HepG2 (cell line): ENCODE data around the gene NUDT2. TPM values are rescaled to one million over a fixed set of nuclear protein-coding genes. Genes with fewer than 3 reads are reported as not detected.
A peak's percentile ranks its signal among the peaks of the same experiment; 100 is the strongest.

Source experiments
- BRCA1 ChIP-seq: sonication (generic); formaldehyde crosslinking; IDR thresholded peaks from 2 replicates; pipeline ENCODE4 v1.4.0; 2020; ENCODE audit warnings: missing genetic modification reagents
- ELF3 ChIP-seq: IDR thresholded peaks from 2 replicates; pipeline ENCODE4 v1.6.1; 2016; ENCODE audit warnings: missing genetic modification reagents, missing compliant biosample characterization
- FOSL1 ChIP-seq: sonication (generic); formaldehyde crosslinking; IDR thresholded peaks from 2 replicates; pipeline ENCODE4 v1.9.0; 2021; ENCODE audit warnings: missing genetic modification reagents, borderline replicate concordance
- FOSL2 ChIP-seq: sonication (generic); formaldehyde crosslinking; IDR thresholded peaks from 2 replicates; pipeline ENCODE4 v1.4.0; 2020; ENCODE audit warnings: missing genetic modification reagents
- FOXP4 ChIP-seq: sonication (generic); formaldehyde crosslinking; IDR thresholded peaks from 2 replicates; pipeline ENCODE4 v1.4.0; 2020; ENCODE audit warnings: missing genetic modification reagents
- HES4 ChIP-seq: sonication (generic); formaldehyde crosslinking; IDR thresholded peaks from 2 replicates; pipeline ENCODE4 v1.9.0; 2021; ENCODE audit warnings: mild to moderate bottlenecking, missing genetic modification reagents, borderline replicate concordance
- IRF9 ChIP-seq: sonication (generic); formaldehyde crosslinking; IDR thresholded peaks from 2 replicates; pipeline ENCODE4 v1.8.0; 2022; ENCODE audit warnings: missing genetic modification reagents, mild to moderate bottlenecking, borderline replicate concordance
- NCOA1 ChIP-seq: sonication (generic); formaldehyde crosslinking; IDR thresholded peaks from 2 replicates; pipeline ENCODE4 v1.9.0; 2021; ENCODE audit warnings: missing genetic modification reagents
- NONO ChIP-seq, 2 experiments: fragments of 450-650 bp in 1 of 2; sonication (generic) in 1 of 2; formaldehyde crosslinking in 1 of 2; IDR thresholded peaks in 1 of 2; conservative IDR thresholded peaks in 1 of 2; 2 replicates each; pipeline versions ENCODE4 v1.6.1 to v1.8.0; 2017 to 2022; ENCODE audit warnings: mild to moderate bottlenecking in 1 of 2, missing genetic modification reagents in 1 of 2, moderate library complexity in 1 of 2
- RARA ChIP-seq: IDR thresholded peaks from 2 replicates; pipeline ENCODE4 v1.6.1; 2016; ENCODE audit warnings: missing genetic modification reagents, missing compliant biosample characterization
- SSRP1 ChIP-seq: IDR thresholded peaks from 2 replicates; pipeline ENCODE4 v1.6.1; 2016; ENCODE audit warnings: control low read depth
- ZBTB43 ChIP-seq: sonication (generic); formaldehyde crosslinking; conservative IDR thresholded peaks from 2 replicates; pipeline ENCODE4 v1.4.0; 2020; ENCODE audit warnings: missing genetic modification reagents
- ZFP82 ChIP-seq: sonication (generic); formaldehyde crosslinking; IDR thresholded peaks from 2 replicates; pipeline ENCODE4 v1.5.1; 2020; ENCODE audit warnings: mild to moderate bottlenecking, missing genetic modification reagents, borderline replicate concordance
- ZNF274 ChIP-seq: sonication (generic); formaldehyde crosslinking; IDR thresholded peaks from 2 replicates; pipeline ENCODE4 v1.5.1; 2020; ENCODE audit warnings: mild to moderate bottlenecking, missing genetic modification reagents
- ZNF431 ChIP-seq: sonication (generic); formaldehyde crosslinking; IDR thresholded peaks from 2 replicates; pipeline ENCODE4 v1.9.0; 2022; ENCODE audit warnings: missing genetic modification reagents, low read depth, mild to moderate bottlenecking, borderline replicate concordance
- ZNF501 ChIP-seq: sonication (generic); formaldehyde crosslinking; IDR thresholded peaks from 2 replicates; pipeline ENCODE4 v1.5.1; 2020; ENCODE audit warnings: mild to moderate bottlenecking, moderate library complexity, missing genetic modification reagents
- ZNF770 ChIP-seq: sonication (generic); formaldehyde crosslinking; IDR thresholded peaks from 2 replicates; pipeline ENCODE4 v1.5.0; 2020; ENCODE audit warnings: mild to moderate bottlenecking, missing genetic modification reagents
- polyA plus RNA-seq, 8 experiments: library from polyadenylated mRNA; depleted of rRNA in 3 of 8; stranded (reverse) in 7 of 8; unstranded in 1 of 8; fragments of >200 nt; fragmentation: Illumina TruSeq in 4 of 8; extraction: Trizol in 4 of 8; gene quantifications; 2 replicates each; pipeline versions ENCODE4 v1.2.1 to v1.2.3, GENCODE V29; 2011 to 2016; ENCODE audit warnings: low read depth in 4 of 8, missing spikeins in 1 of 8, mixed read lengths in 1 of 8; ENCODE audit not compliant: insufficient read depth in 1 of 8
- total RNA-seq, 5 experiments: library from RNA; depleted of rRNA; stranded (reverse); fragments of >200 nt; fragmentation: Illumina TruSeq; extraction: Trizol; gene quantifications; 2 replicates each; pipeline ENCODE4 v1.2.3, GENCODE V29; 2016; ENCODE audit warnings: low read depth in 1 of 5

Gene NUDT2
- total and polyA plus RNA-seq, 2 of the 13 experiments (the other 11 are each of a cell fraction or from before 2014, with no cell fraction given), result 19.9 to 24.6 TPM

GRCh38 chr9:34374905-34375552 lies 45.7 kb downstream of the NUDT2 start (continued):
- TF ChIP-seq ZNF770 (CRISPR knock-in tag) (no peak; the same call in 1 of the 2 replicates), FOXP4 (CRISPR knock-in tag) (no peak; the same call in 1 of the 2 replicates), ELF3 (CRISPR knock-in tag) (peak; percentile 67), ZNF501 (no peak; the same call in 1 of the 2 replicates), RARA (CRISPR knock-in tag) (peak; percentile 44; the same call in 1 of the 2 replicates), BRCA1 (CRISPR knock-in tag) (no peak), HES4 (CRISPR knock-in tag) (no peak), ZNF431 (CRISPR knock-in tag) (no peak), NCOA1 (0 out of 2 replicates have a peak, but pooled peaks have one; percentile 32), NONO (IDR thresholded peaks at IDR 0.05) (no peak), NONO (CRISPR knock-in tag; conservative IDR thresholded peaks at IDR 0.05) (peak; percentile 78), FOSL1 (CRISPR knock-in tag) (no peak), SSRP1 (no peak), ZFP82 (CRISPR knock-in tag) (0 out of 2 replicates have a peak, but pooled peaks have one; percentile 48), ZBTB43 (CRISPR knock-in tag) (no peak), ZNF274 (CRISPR knock-in tag) (no peak), FOSL2 (CRISPR knock-in tag) (no peak; the same call in 1 of the 2 replicates), IRF9 (CRISPR knock-in tag) (0 out of 2 replicates have a peak, but pooled peaks have one; percentile 53)
